ENCODE results near the gene GJA1. TPM values are rescaled to one million over a fixed set of nuclear protein-coding genes. Genes with fewer than 3 reads are reported as not detected.
"Not testable (repeated sequence)": the region's sequence is repeated elsewhere in the genome, so short reads cannot be mapped to it uniquely, and the experiment has no call there.

Gene GJA1
- total RNA-seq, 4 donors from 2014 or later = 237 to 425 (median 346) TPM

- TF ChIP-seq CTCF (IDR thresholded peaks at IDR 0.05) (no peak), POLR2A (IDR thresholded peaks at IDR 0.05) (no peak)
- no peak for DNase-seq (ENCODE audit: low spot score in 2 of 2)
- no peak overlapping the region for H3K4me3 ChIP-seq (ENCODE audit: low read depth, poor library complexity, severe bottlenecking)
- intact Hi-C loops (cut with DNase I; ENCODE audit: low total_unique reads) = loop anchor here (10.0 kb wide), 2 partner anchors 155 to 345 kb away; no protein-coding TSS in a partner anchor
Measured at GRCh38 chr6:121439475-121439874, 4.0 kb downstream of the GJA1 start.

- no peak overlapping the region for H3K4me3 ChIP-seq (ENCODE audit: low read depth, poor library complexity, severe bottlenecking)
- TF ChIP-seq POLR2A (IDR thresholded peaks at IDR 0.05) = no peak
- no peak for TF ChIP-seq CTCF (IDR thresholded peaks at IDR 0.05)
- intact Hi-C loops (cut with DNase I; ENCODE audit: low total_unique reads) = loop anchor here (10.0 kb wide), 2 partner anchors 155 to 345 kb away; no protein-coding TSS in a partner anchor
- WGBS, 2 donors = 27 to 30% methylated on average over 4 of the region's 4 CpGs
- no peak for DNase-seq (ENCODE audit: low spot score in 2 of 2)
Measured at GRCh38 chr6:121439926-121440325, 4.5 kb downstream of the GJA1 start.

GRCh38 chr6:121441477-121441876, 6.0 kb downstream of the GJA1 start:
- no peak overlapping the region for H3K4me3 ChIP-seq (ENCODE audit: low read depth, poor library complexity, severe bottlenecking)
- 38 to 44% methylated on average over 4 of the region's 4 CpGs for WGBS, 2 donors
- TF ChIP-seq POLR2A (IDR thresholded peaks at IDR 0.05) (no peak), CTCF (IDR thresholded peaks at IDR 0.05) (no peak)
- intact Hi-C loops (cut with DNase I; ENCODE audit: low total_unique reads) = no loop called here
- DNase-seq (ENCODE audit: low spot score in 2 of 2) = no peak

- H3K4me3 ChIP-seq (ENCODE audit: low read depth, poor library complexity, severe bottlenecking) = no peak overlapping the region
- WGBS, 2 donors = 65 to 76% methylated on average over 2 of the region's 2 CpGs
- DNase-seq (ENCODE audit: low spot score in 2 of 2) = no peak
- intact Hi-C loops (cut with DNase I; ENCODE audit: low total_unique reads) = no loop called here
- no peak for TF ChIP-seq CTCF (IDR thresholded peaks at IDR 0.05)
- no peak for TF ChIP-seq POLR2A (IDR thresholded peaks at IDR 0.05)
Measured at GRCh38 chr6:121442576-121442975, 7.1 kb downstream of the GJA1 start.

GRCh38 chr6:121443971-121444541, 8.6 kb downstream of the GJA1 start:
- intact Hi-C loops (cut with DNase I; ENCODE audit: low total_unique reads) = no loop called here
- DNase-seq (ENCODE audit: low spot score in 2 of 2) = no peak
- WGBS, 2 donors = 22 to 26% methylated on average over 3 of the region's 3 CpGs
- no peak overlapping the region for H3K4me3 ChIP-seq (ENCODE audit: low read depth, poor library complexity, severe bottlenecking)
- TF ChIP-seq CTCF (IDR thresholded peaks at IDR 0.05) (no peak), POLR2A (IDR thresholded peaks at IDR 0.05) (no peak)

GRCh38 chr6:121446705-121447104, 11.3 kb downstream of the GJA1 start:
- not testable (repeated sequence) for DNase-seq (ENCODE audit: low spot score in 2 of 2); H3K4me3 ChIP-seq (ENCODE audit: low read depth, poor library complexity, severe bottlenecking)
- 64 to 71% methylated on average over 7 of the region's 7 CpGs for WGBS, 2 donors

GRCh38 chr6:121447746-121448145, 12.3 kb downstream of the GJA1 start:
- intact Hi-C loops (cut with DNase I; ENCODE audit: low total_unique reads); DNase-seq (ENCODE audit: low spot score in 2 of 2); H3K4me3 ChIP-seq (ENCODE audit: low read depth, poor library complexity, severe bottlenecking): not testable (repeated sequence)
- WGBS, 2 donors = 91 to 92% methylated on average over 7 of the region's 7 CpGs

More at GRCh38 chr6:121446705-121447104, 11.3 kb downstream of the GJA1 start:
- intact Hi-C loops (cut with DNase I; ENCODE audit: low total_unique reads) = not testable (repeated sequence)

- 84 to 87% methylated on average over 2 of the region's 2 CpGs for WGBS, 2 donors
- H3K4me3 ChIP-seq (ENCODE audit: low read depth, poor library complexity, severe bottlenecking); intact Hi-C loops (cut with DNase I; ENCODE audit: low total_unique reads); DNase-seq (ENCODE audit: low spot score in 2 of 2): not testable (repeated sequence)
Measured at GRCh38 chr6:121448528-121448927, 13.1 kb downstream of the GJA1 start.
